NCI-H2196 treated with DMSO at 0.1 percent for 48 hours (cell line): ENCODE data around the gene HSF5.

Source experiments
- DNase-seq: peaks from one replicate; lab custom pipeline; 2025; ENCODE audit not compliant: unreplicated experiment; lab: John Stamatoyannopoulos, UW

The HSF5 gene

DNA sequence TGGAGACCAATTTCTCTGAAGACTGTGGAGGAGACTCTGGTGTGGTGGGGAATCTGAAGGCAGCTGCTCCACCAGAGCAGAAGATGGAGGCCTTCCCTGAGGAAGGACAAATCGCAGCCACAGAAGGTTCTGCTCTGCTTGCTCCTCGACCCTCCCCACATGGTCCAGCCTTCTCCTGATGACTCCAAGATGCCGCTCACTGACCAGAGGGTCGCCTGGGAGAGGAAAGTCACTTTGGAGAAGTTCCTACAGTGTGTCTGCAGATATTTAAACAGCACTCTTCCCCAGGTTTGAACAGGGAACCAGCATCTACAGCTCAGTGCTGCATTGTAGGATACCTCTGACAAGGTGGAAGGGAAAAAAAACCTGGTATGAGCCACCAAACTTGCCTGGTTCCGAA lies 115.2 kb downstream of the HSF5 start:
- DNase-seq, result no peak

DNA sequence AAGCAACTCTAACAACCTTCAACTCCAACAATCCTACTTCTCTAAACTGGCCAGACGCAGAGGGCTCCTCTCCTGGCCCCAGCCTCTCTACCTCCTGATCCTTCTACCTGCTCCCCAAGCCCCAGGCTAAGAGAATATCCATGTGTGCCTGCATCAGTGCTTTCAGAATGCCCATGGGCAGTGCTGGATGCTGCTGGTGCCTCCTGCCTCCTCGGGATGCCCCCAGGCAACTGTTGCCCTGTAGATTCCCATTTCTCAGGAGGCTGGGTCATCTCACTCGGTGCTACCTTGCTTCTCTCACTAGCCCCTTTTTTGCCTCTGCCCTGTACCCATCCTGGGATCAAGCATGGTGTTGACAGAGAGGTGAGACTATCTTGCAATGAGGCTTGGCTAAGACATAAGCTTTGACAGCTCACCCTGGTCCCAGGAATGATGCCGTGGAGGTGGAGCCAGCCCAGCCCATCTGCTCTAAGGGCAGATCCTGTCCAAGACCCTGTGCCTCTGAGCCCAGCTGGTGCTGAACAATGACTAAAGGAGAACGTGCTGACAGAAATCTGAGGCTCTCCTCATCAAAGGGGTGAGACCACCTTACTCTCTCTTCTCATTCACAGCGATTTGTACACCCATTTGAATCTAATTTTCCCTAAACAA lies 116.8 kb downstream of the HSF5 start:
- no peak for DNase-seq

DNA sequence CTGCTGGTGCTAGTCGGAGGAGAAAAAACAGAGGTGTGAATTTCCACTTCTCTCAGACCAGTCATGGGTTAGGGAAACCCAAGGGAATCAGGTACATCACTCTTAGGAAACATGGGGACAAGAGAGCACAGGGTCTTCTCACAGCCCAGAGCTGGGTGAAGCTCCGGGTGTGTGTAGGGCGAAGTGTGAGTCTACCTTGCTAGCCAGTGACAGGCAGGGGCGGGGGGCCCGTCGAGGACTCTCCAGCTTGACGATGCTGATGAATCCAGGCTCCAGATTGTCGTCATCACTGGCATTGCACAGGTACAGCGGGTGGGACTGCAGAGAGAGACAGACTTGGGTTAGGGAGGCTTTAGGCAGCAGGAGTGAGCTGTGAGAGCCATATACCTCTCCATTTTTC lies 117.5 kb downstream of the HSF5 start:
- no peak for DNase-seq

DNA sequence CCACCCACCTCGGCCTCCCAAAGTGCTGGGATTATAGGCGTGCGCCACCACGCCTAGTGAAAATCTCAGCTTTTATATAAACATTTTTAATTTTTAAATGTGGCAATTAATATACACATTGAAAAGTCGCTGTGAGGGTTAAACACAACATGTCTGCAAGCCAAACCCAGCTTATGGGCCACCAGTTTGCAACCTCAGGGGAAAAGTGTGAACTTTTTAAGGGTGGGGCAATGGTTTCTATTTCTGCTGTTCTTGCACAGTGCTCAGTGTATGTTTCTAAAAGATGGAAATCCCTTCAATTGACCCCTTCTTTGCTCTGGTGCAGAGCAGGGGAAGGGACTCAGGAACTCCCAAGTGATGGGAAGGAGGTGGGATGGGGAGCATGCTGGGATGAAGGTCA lies 117.9 kb downstream of the HSF5 start:
- no peak for DNase-seq
